ENCODE data around the gene PLEKHA8. TPM values are rescaled to one million over a fixed set of nuclear protein-coding genes. Genes with fewer than 3 reads are reported as not detected.
A peak's percentile ranks its signal among the peaks of the same experiment; 100 is the strongest.

PLEKHA8 gene
- total RNA-seq, 1 donor from 2014 or later = 22.8 TPM

DNA sequence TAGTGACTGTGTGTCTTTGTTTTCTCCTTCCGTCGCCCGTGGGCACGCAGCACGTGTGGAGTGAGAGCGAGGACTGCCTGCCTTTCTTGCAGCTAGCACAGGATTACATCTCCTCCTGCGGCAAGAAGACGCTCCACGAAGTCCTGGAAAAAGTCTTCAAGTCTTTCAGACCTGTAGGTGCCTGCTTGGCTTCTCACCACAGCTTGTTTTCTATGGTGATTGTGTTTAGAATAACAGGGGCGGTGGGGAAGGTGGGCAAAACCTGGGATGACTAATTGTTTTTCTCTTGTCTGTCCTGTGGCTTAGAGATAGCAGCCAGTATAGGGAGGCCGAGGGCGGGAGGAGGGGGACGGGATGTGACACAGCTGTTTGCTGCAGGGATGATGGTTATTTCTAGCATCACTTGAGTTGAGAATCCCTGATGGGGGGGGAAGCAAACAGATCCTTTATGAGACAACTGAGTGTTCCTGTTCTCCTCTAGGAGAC lies 118.0 kb downstream of the PLEKHA8 start:
- DNase-seq = peak; percentile 28

DNA sequence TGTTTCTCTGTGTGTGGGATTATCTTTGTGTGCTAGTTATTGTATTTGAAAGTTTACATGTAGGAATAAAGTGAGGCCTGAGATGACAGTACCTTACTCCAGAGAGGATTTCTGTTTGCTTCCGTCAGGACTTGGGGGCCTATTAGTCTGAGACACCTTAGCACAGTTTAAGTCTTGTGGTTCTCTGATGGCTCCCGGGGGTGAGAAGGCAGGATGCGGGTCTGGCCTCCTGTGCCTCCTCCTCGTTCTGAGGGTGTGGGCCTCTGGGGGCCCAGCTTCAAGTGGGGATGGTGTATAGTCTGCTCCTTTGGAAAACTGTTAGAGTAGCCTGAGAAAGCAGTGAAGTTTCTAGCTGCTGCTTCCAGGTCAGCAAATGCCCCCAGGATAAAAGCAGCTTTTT lies 119.0 kb downstream of the PLEKHA8 start:
- no peak for DNase-seq

DNA sequence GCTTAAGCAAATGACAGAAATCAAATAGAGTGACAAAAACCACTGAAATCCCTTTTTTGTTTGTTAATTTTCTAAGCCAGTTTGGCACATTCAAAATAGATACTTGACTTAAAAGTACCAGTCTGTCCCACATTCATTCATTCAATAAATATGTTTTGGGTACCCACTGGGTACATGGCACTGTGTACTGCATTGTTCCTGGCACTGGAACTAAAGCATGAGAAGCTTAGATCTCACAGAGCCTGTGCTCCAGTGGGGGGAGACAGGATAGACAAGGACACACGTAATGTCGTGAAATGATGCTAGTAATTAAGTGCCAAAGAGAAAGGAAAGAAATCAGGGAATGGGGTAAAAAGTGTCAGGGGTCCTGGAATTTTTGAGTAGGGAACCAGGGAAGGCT lies 119.6 kb downstream of the PLEKHA8 start:
- no peak for DNase-seq

- no peak for DNase-seq
These were observed 120.2 kb downstream of the PLEKHA8 start for GRCh38 chr7:30148426-30148825.

- no peak for DNase-seq
These were observed 120.8 kb downstream of the PLEKHA8 start for GRCh38 chr7:30148951-30149459.

- DNase-seq = no peak
These were observed 121.5 kb downstream of the PLEKHA8 start for GRCh38 chr7:30149640-30150272.

DNA sequence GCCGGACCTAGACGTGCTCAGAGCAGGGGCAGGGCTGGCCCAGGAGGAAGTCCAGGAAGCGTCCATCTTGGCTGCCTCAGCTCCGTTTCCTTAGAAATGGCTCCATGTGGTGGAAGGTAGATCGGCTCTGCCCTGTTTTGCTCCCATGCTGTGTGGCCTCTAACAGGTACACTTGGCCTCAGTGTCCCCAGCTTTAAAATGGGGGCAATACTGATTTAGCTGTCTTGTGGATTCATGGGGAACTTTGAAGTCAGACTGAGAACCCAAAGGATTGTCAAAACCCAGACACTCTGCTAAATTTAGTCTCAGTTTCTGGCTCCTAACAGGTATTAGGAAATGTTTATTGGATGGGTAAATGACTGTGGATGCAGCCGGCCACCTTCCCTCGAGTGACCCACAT lies 122.5 kb downstream of the PLEKHA8 start:
- DNase-seq = no peak

DNA sequence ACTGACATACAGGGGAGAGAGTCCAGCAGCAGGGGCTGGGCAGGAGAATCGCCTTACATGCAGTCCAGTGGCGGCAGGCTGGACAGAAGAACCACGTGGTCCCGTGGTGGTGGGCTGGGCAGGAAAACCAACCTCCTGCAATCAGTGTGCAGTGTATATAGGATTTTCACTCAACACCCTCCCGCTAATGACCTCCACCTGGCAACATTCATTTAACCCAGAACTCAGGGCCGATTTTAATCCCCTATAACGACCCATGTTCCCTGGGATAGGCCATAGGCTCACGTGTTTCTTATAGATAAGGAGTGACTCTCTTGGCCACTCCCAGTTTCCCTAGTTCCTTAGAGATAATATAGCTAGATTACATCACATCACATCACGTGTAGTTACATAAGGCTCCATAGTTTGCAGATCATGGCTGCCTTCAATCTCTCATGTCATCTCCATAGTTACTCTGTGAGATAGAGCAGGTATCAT lies 125.9 kb downstream of the PLEKHA8 start:
- DNase-seq = no peak

GRCh38 chr7:30155481-30155880 lies 127.3 kb downstream of the PLEKHA8 start:
- DNase-seq = no peak

DNA sequence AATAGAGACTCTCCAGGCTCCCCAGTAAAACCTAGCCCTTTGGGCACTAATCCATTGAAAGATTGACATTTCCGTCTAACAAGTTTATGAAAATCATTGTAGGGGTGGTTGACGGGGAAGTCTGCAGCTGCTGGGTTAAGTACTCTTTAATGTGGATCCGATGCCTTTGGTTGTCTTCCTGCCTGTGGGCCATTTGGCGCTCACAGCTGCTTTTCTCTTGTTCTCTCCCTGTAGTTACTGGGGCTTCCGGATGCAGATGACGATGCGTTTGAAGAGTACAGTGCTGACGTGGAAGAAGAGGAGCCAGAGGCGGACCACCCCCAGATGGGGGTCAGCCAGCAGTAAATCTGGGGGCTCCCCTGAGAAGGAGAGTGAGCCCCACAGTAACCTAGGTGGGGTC lies 129.0 kb downstream of the PLEKHA8 start:
- DNase-seq = no peak

GRCh38 chr7:30159163-30159562 lies 131.0 kb downstream of the PLEKHA8 start:
- no peak for DNase-seq

DNA sequence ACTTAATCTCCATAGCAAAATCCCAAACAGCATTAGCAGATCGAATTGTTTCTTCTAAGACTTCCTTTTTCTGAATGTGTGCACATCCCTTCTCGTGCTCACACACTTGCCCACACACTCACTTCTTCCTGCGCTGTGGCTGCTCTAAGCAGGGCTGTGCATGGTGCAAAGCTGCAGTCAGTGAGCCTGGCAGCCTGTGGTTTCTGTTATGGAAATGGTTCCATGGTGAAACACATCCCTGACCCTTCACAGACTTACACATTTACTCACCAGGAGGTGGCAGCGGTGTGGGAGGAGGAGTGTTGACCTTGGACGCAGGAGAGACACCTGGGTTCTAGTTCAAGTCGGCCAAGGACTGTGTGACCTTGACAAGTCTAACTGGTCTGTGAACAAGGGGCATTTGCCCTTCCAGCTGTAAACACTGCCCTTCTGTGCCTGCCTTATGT lies 131.5 kb downstream of the PLEKHA8 start:
- DNase-seq = peak; percentile 41

GRCh38 chr7:30160329-30160728 lies 132.1 kb downstream of the PLEKHA8 start:
- no peak for DNase-seq

- no peak for DNase-seq
These were observed 133.9 kb downstream of the PLEKHA8 start for GRCh38 chr7:30162133-30162532.

DNA sequence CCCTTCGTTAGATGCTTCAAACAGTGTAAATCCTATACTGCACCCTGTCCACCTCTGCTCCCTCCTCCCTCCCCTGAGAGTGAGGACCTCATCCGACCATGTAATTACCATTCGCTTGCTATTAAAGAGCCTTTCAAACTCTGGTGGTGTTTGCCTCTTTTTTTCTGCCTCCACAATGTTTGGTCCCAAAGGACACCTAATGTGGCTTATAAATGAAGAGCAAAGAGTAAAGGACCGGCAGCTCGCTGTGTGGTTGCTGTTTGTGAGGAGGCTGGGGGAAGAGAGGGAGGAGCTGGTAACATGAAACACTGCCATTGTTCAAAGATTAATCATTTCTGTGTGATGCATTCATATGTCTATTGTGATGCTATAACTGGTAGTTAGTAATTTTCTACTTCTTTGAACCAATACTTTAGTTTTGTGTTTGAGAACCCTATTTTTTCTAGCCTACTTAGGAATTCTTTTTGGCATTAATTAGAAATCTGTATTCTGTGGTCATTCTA lies 134.5 kb downstream of the PLEKHA8 start:
- peak; percentile 71 for DNase-seq

GRCh38 chr7:30163231-30163894 lies 135.2 kb downstream of the PLEKHA8 start:
- peak; percentile 68 for DNase-seq

- peak; percentile 75 for DNase-seq
These were observed 136.4 kb downstream of the PLEKHA8 start for GRCh38 chr7:30164567-30164966.

DNA sequence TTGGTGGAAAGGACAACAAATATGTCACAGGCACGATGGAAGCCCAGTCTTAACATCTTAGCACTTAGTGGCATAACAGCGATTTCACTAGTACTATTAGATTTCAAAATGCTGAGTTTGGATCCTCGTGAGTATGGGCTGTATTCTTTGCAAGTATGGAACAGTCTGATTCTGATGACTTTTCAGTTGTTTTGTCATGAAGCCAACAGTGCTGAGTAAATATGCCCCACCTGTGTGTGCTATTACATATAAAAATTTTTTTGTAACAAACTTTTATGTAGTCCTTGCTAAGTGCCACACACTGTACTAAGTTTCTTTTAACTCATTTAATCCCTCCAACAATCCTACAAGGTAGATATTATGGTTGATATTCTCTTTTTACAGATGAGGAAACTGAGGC lies 137.4 kb downstream of the PLEKHA8 start:
- DNase-seq = no peak

DNA sequence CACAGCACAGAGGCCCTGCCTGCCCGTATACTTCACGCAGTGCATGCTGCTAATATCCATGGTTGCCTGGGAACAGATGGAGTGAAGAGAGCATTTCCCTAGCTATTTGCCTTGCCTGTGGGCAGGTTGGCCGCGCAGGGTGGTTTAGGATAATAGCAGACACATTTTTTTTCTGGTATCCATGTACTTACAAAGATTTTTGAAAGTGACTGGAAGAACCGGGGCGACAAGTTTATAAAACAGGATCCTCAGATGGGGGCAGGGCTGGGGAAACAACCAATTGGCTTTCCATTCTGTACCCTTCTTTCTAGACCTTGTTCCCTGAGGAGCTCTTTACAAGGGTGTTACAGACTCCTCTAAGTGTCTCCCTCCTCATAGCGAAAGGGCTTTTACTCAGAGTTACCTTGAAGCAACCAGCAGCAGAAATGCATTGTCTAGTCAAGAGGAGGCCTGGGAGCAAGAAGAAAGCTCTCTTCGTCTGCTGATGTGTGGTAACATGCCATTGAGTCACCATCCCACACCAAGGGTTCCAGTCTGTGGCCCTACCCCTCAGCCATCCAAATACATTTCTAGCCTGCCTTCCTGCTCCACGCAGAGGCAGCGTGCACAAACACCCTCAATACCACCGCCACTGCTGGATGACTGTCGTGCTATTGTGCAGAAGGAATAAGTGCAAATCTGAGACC lies 138.1 kb downstream of the PLEKHA8 start:
- no peak for DNase-seq

GRCh38 chr7:30166841-30167235 lies 138.6 kb downstream of the PLEKHA8 start:
- no peak for DNase-seq

DNA sequence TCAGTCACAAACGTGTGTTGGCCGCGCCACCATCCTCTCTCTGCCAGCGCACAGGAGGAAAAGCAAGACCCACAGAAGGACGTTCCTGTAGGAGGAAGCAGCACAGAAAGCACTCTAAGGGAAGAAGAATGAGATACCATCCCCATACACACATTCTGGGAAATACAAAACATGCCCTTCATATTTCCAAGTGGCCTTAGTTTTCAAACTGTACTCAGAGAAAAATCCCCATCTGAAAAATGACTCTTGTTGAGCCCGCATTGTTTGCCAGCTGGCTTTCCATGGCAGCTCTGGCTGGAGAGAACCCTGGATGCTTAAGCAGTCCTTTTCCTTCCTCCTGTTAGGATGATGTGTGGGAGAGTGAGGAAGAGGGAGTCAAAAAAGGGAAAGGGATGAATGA lies 139.7 kb downstream of the PLEKHA8 start:
- DNase-seq = no peak

- no peak for DNase-seq
These were observed 140.8 kb downstream of the PLEKHA8 start for GRCh38 chr7:30168835-30169573.

DNA sequence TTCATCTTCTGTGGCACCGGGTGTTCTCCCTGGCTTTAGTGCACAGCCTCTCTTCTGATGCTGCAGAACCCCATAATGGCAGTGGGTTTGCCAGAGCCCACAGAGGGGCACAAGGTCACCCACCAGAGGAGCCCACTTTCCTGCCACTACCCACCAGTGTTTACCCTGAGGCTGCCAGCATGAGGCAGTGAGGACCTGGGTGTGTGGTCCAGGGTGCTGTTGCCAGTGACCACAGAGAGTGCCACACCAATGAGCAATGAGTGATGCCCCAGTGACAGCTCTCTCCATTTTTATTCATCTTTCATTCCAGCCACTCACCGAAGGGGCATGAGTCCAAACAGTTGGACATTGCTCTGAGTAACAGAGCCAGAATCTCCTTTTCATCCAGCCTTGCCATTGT lies 141.4 kb downstream of the PLEKHA8 start:
- DNase-seq = no peak

Measured in dermis blood vessel endothelial cell (primary cell).